HCT116 (cell line): ENCODE results near the gene VEZF1. TPM values are rescaled to one million over a fixed set of nuclear protein-coding genes. Genes with fewer than 3 reads are reported as not detected.

Source experiments
- ATAC-seq: fragments of 200-7000 bp; cut with Tn5 transposase; 2 replicates; pipeline ENCODE4 v1.9.1; 2020; ENCODE audit warnings: mild to moderate bottlenecking, moderate library complexity
- BruUV-seq: library from RNA; stranded (reverse); fragments of 400-500 nt; replicated peaks from 2 replicates; lab custom pipeline; 2021; lab: Mats Ljungman, UMichigan
- CTCF ChIA-PET: fragments of 300-600 bp; sonication (Branson Sonifier 250); formaldehyde crosslinking; loops from one replicate; lab custom pipeline; 2021; ENCODE audit warnings: antibody characterized with exemption; lab: Charles Lee
- POLR2A ChIA-PET: fragments of 300-600, 350-600 bp; sonication (Branson Sonifier 250); formaldehyde crosslinking; loops from one replicate; lab custom pipeline; 2021; ENCODE audit warnings: antibody characterized with exemption; lab: Charles Lee
- RAD21 ChIA-PET, 2 experiments: fragments of 300-600 bp; sonication (Branson Sonifier 250); formaldehyde crosslinking; loops; one replicate each; lab custom pipeline; 2023; ENCODE audit warnings: low total read pairs in 2 of 2; ENCODE audit not compliant: uncharacterized antibody in 2 of 2, unreplicated experiment in 2 of 2, low non-redundant PET in 1 of 2; lab: Charles Lee
- DNase-seq: peaks from one replicate; pipeline ENCODE4 v3.0.0-alpha.2; 2010; ENCODE audit warnings: low read depth, low spot score
- H2AFZ ChIP-seq: fragments of 200-600 bp; shearing (Covaris generic), sonication (generic); 2 replicates; pipeline ENCODE4 v1.6.1; 2017; ENCODE audit warnings: low read depth, mixed run types, mixed read lengths, antibody characterized with exemption, low read length; ENCODE audit not compliant: poor library complexity, severe bottlenecking
- H3K27ac ChIP-seq: 2 replicates; pipeline ENCODE4 v1.5.1; 2012; ENCODE audit warnings: low read depth, low read length
- H3K27me3 ChIP-seq: fragments of 200-600 bp; sonication (generic); 2 replicates; pipeline ENCODE4 v1.6.1; 2016; ENCODE audit warnings: mixed run types, low read length, mixed read lengths; ENCODE audit not compliant: insufficient read depth
- H3K36me3 ChIP-seq, 2 experiments: fragments of 200-500 bp in 1 of 2; fragments of 200-600 bp in 1 of 2; sonication (Bioruptor generic) in 1 of 2; sonication (generic) in 1 of 2; 2 replicates each; pipeline versions ENCODE4 v1.5.1 to v1.6.1; 2014 to 2016; ENCODE audit warnings: low read length in 2 of 2, inconsistent platforms in 1 of 2, mixed read lengths in 1 of 2, mixed run types in 1 of 2; ENCODE audit not compliant: insufficient read depth in 2 of 2, control insufficient read depth in 1 of 2
- H3K4me1 ChIP-seq, 2 experiments: fragments of 200-600 bp in 1 of 2; sonication (generic) in 1 of 2; 2 replicates each; pipeline versions ENCODE4 v1.5.1 to v1.6.1; 2012 to 2017; ENCODE audit warnings: low read length in 2 of 2, inconsistent platforms in 1 of 2, mild to moderate bottlenecking in 1 of 2, mixed read lengths in 1 of 2, mixed run types in 1 of 2, moderate library complexity in 1 of 2; ENCODE audit not compliant: insufficient read depth in 2 of 2, control insufficient read depth in 1 of 2
- H3K4me2 ChIP-seq: fragments of 200-600 bp; sonication (generic); 2 replicates; pipeline ENCODE4 v1.6.1; 2017; ENCODE audit warnings: mixed run types, low read length, mixed read lengths
- H3K4me3 ChIP-seq, 2 experiments: fragments of 200-600 bp in 1 of 2; sonication (generic) in 1 of 2; replicated peaks in 1 of 2; 2 replicates each; pipeline ENCODE4 v1.5.1; 2011 to 2016; ENCODE audit warnings: low read length in 2 of 2, control low read depth in 1 of 2, low read depth in 1 of 2, mild to moderate bottlenecking in 1 of 2, mixed read lengths in 1 of 2, mixed run types in 1 of 2
- H3K79me2 ChIP-seq: fragments of 200-600 bp; sonication (generic); 2 replicates; pipeline ENCODE4 v1.6.1; 2017; ENCODE audit warnings: mild to moderate bottlenecking, mixed run types, low read length, moderate library complexity, mixed read lengths; ENCODE audit not compliant: insufficient read depth
- H3K9ac ChIP-seq: fragments of 200-600 bp; sonication (generic); 2 replicates; pipeline ENCODE4 v1.6.1; 2016; ENCODE audit warnings: low read length, mixed read lengths
- H3K9me2 ChIP-seq: fragments of 200-600 bp; sonication (generic), shearing (Covaris generic); 2 replicates; pipeline ENCODE4 v1.6.1; 2017; ENCODE audit warnings: mixed run types, mild to moderate bottlenecking, moderate library complexity; ENCODE audit not compliant: insufficient read depth
- H3K9me3 ChIP-seq, 2 experiments: fragments of 200-500 bp in 1 of 2; fragments of 200-600 bp in 1 of 2; sonication (Bioruptor generic) in 1 of 2; sonication (generic) in 1 of 2; 2 replicates each; pipeline ENCODE4 v1.6.1; 2014 to 2017; ENCODE audit warnings: low read length in 2 of 2, mixed read lengths in 2 of 2, inconsistent platforms in 1 of 2, low read depth in 1 of 2, mild to moderate bottlenecking in 1 of 2, mixed run types in 1 of 2, moderate library complexity in 1 of 2; ENCODE audit not compliant: control insufficient read depth in 1 of 2, insufficient read depth in 1 of 2
- H4K20me1 ChIP-seq: fragments of 200-600 bp; sonication (generic), shearing (Covaris generic); 2 replicates; pipeline ENCODE4 v1.6.1; 2017; ENCODE audit warnings: mixed run types, mild to moderate bottlenecking, moderate library complexity; ENCODE audit not compliant: insufficient read depth
- ATF3 ChIP-seq: IDR thresholded peaks from 2 replicates; pipeline ENCODE4 v1.6.1; 2012
- CEBPB ChIP-seq: IDR thresholded peaks from 2 replicates; pipeline ENCODE4 v1.6.1; 2012; ENCODE audit warnings: low read depth
- ELF1 ChIP-seq: IDR thresholded peaks from 2 replicates; pipeline ENCODE4 v1.6.1; 2012; ENCODE audit warnings: low read depth, borderline replicate concordance
- EZH2phosphoT487 ChIP-seq: fragments of 200-600 bp; IDR thresholded peaks from 2 replicates; pipeline ENCODE4 v1.6.1; 2018; ENCODE audit warnings: antibody characterized with exemption, borderline replicate concordance
- FOSL1 ChIP-seq: IDR thresholded peaks from 2 replicates; pipeline ENCODE4 v1.6.1; 2012; ENCODE audit warnings: low read depth
- JUND ChIP-seq: IDR thresholded peaks from 2 replicates; pipeline ENCODE4 v1.6.1; 2012
- POLR2AphosphoS5 ChIP-seq: IDR thresholded peaks from 2 replicates; pipeline ENCODE4 v1.6.1; 2011; ENCODE audit warnings: mild to moderate bottlenecking, low read depth, low read length, moderate library complexity
- RAD21 ChIP-seq: IDR thresholded peaks from 2 replicates; pipeline ENCODE4 v1.6.1; 2012; ENCODE audit warnings: low read depth, mild to moderate bottlenecking
- SIN3A ChIP-seq: IDR thresholded peaks from 2 replicates; pipeline ENCODE4 v1.6.1; 2012; ENCODE audit warnings: low read depth
- SRF ChIP-seq: IDR thresholded peaks from 2 replicates; pipeline ENCODE4 v1.6.1; 2012; ENCODE audit warnings: low read depth
- TCF7L2 ChIP-seq: IDR thresholded peaks from 2 replicates; pipeline ENCODE4 v1.7.0; 2011; ENCODE audit warnings: borderline replicate concordance, inconsistent platforms; ENCODE audit not compliant: insufficient read depth, insufficient read length; ENCODE audit errors: extremely low read depth
- YY1 ChIP-seq: IDR thresholded peaks from 2 replicates; pipeline ENCODE4 v1.6.1; 2011; ENCODE audit warnings: low read length, low read depth, moderate library complexity, mild to moderate bottlenecking; ENCODE audit not compliant: insufficient replicate concordance; ENCODE audit errors: extremely low read depth
- ZBTB33 ChIP-seq: IDR thresholded peaks from 2 replicates; pipeline ENCODE4 v1.6.1; 2011; ENCODE audit warnings: mild to moderate bottlenecking, low read length, moderate library complexity; ENCODE audit not compliant: insufficient replicate concordance; ENCODE audit errors: extremely low read depth
- ZFX ChIP-seq: fragments of 450-650 bp; IDR thresholded peaks from 2 replicates; pipeline ENCODE4 v1.6.1; 2017
- ZNF274 ChIP-seq: fragments of 200-500 bp; sonication (Bioruptor generic); IDR thresholded peaks from 2 replicates; pipeline ENCODE4 v1.6.1; 2014; ENCODE audit warnings: mild to moderate bottlenecking, low read depth, low read length, inconsistent platforms
- intact Hi-C: fragments of 100-400 bp; cut with micrococcal nuclease; formaldehyde crosslinking; loops from 2 replicates; pipeline ENCODE4 v1.10.0; 2022
- total RNA-seq: library from RNA; stranded (reverse); gene quantifications from one replicate; pipeline ENCODE4 v1.2.1, GENCODE V29; 2021; ENCODE audit not compliant: unreplicated experiment
- TF ChIP-seq, protein P1 (sequence below): IDR thresholded peaks from 2 replicates; pipeline ENCODE4 v1.6.1; 2012

VEZF1 gene
- total RNA-seq, 1 experiment from 2014 or later: 70.2 TPM

- Histone ChIP-seq H4K20me1 (no peaks in the 10 kb centered on the region), H3K9ac (no peak overlapping the region), H3K36me3 (no peaks in the 10 kb centered on the region), H3K79me2 (no peaks in the 10 kb centered on the region), H2AFZ (no peak overlapping the region), H3K4me3 (no peak overlapping the region), H3K4me1 (peaks cover 24 to 30% of the 10 kb centered on the region in 2 experiments), H3K4me2 (no peak overlapping the region), H3K27ac (no peak overlapping the region), H3K27me3 (no peaks in the 10 kb centered on the region), H3K9me3 (no peaks in the 10 kb centered on the region), H3K9me2 (0 out of 2 replicates have a peak, but pooled peaks cover 2% of the 10 kb centered on the region)
- no peak for DNase-seq
- ChIA-PET CTCF (interaction anchor here (1.5 kb wide), 1 partner anchor 19 kb away, joined by 3 read pairs; no protein-coding TSS in a partner anchor), POLR2A (interaction anchor here (3.4 kb wide), 1 partner anchor 12 kb away, joined by 18 read pairs; the partner anchor contains the start of gene SRSF1), RAD21 (no interaction called here)
- no peak for ATAC-seq
- intact Hi-C loops: no loop called here
- TF ChIP-seq ELF1: no peak
- no peak for TF ChIP-seq TCF7L2
- TF ChIP-seq ATF3: no peak
- TF ChIP-seq, protein P1, sequence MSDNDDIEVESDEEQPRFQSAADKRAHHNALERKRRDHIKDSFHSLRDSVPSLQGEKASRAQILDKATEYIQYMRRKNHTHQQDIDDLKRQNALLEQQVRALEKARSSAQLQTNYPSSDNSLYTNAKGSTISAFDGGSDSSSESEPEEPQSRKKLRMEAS: no peak
- TF ChIP-seq SIN3A: no peak
- no peak for TF ChIP-seq ZBTB33
- TF ChIP-seq EZH2phosphoT487: no peak
- TF ChIP-seq ZNF274: no peak
- no peak for TF ChIP-seq CEBPB
- TF ChIP-seq SRF: no peak
- no peak for TF ChIP-seq POLR2AphosphoS5
- no peak for TF ChIP-seq ZFX
- no peak for TF ChIP-seq JUND
- TF ChIP-seq RAD21: no peak
- no peak for TF ChIP-seq YY1
- TF ChIP-seq FOSL1: no peak
- no TSS peak for BruUV-seq
Measured at GRCh38 chr17:58019039-58019438, 31.0 kb upstream of the VEZF1 start.
